Tibial artery (tissue), 4 donors: ENCODE data around the gene TEAD3.

ENCODE experiments used
- DNase-seq, 2 donors: peaks; one replicate each; pipeline ENCODE4 v3.0.0-alpha.2; 2019
- H3K27ac ChIP-seq, 2 donors: fragments of 200-600 bp; sonication (generic) in 1 of 2; 1 replicate in 1 of 2; 2 replicates in 1 of 2; pipeline ENCODE4 v1.5.1; 2018 to 2019; ENCODE audit warnings: mild to moderate bottlenecking in 1 of 2
- H3K27me3 ChIP-seq, 2 donors: fragments of 200-600 bp; sonication (generic) in 1 of 2; one replicate each; pipeline versions ENCODE4 v1.5.1 to v1.6.0; 2016 to 2019
- H3K36me3 ChIP-seq, 3 donors: fragments of 200-600 bp; sonication (generic) in 2 of 3; one replicate each; pipeline ENCODE4 v1.5.1; 2016 to 2019; ENCODE audit warnings: mild to moderate bottlenecking in 2 of 3
- H3K4me1 ChIP-seq, 4 donors: fragments of 200-600 bp; sonication (generic) in 2 of 4; 1 replicate in 3 of 4; 2 replicates in 1 of 4; pipeline ENCODE4 v1.5.1; 2016 to 2019
- H3K4me3 ChIP-seq, 2 donors: fragments of 200-600 bp; sonication (generic) in 1 of 2; 1 replicate in 1 of 2; 2 replicates in 1 of 2; pipeline ENCODE4 v1.5.1; 2018 to 2019; ENCODE audit warnings: mild to moderate bottlenecking in 2 of 2
- H3K9me3 ChIP-seq, 3 donors: fragments of 200-600 bp; sonication (generic) in 1 of 3; one replicate each; pipeline ENCODE4 v1.5.1; 2016 to 2019
- intact Hi-C: fragments of 100-400 bp; cut with DNase I; formaldehyde crosslinking; loops from one replicate; pipeline ENCODE4 v1.15.0; 2023; ENCODE audit warnings: low total_unique reads
- TF ChIP-seq, protein P1 (sequence below), 2 experiments: fragments of 200-600 bp in 1 of 2; fragments of 450-650 bp in 1 of 2; IDR thresholded peaks; one replicate each; pipeline ENCODE4 v1.5.1; 2017 to 2019; ENCODE audit warnings: antibody characterized with exemption in 2 of 2, mild to moderate bottlenecking in 1 of 2, moderate library complexity in 1 of 2

Gene TEAD3

DNA sequence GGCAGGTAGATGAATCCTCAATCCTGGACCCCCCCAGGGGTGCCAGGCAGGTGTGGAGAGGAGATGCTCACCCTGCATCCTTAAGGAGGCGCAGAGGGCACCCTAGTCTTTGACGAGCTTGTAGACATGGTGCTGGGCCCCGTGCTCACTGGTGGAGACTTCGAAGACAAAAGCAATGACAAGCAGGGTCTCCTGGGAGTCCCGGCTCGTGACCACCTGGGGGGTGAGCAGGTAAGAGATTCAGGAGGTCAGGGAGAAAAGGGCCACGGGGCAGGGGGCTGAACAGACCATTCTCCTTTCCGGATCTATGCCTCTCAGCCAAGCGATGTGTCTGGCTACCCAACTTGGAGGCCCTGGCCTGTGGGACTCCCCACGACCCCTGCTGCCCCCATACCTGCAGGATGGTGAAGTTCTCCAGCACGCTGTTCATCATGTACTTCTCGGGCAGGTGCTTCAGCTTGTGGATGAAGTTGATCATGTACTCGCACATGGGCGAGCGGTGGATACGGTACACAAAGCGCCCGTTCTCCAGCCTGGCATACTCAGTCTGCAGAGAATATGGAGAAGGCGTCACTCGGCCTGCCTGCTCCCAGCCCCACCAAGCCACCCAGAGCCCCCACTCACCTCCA is 21.8 kb downstream of the TEAD3 start:
- Histone ChIP-seq H3K4me1 (peaks cover 0 to 30% (median 19%) of the 10 kb centered on the region in 4 donors), H3K36me3 (peaks cover 60 to 100% (median 80%) of the 10 kb centered on the region in 3 donors), H3K27ac (no peak overlapping the region), H3K4me3 (no peak overlapping the region), H3K27me3 (no peaks in the 10 kb centered on the region), H3K9me3 (no peaks in the 10 kb centered on the region)
- intact Hi-C loops: no loop called here
- DNase-seq: no peak
- TF ChIP-seq, protein P1, sequence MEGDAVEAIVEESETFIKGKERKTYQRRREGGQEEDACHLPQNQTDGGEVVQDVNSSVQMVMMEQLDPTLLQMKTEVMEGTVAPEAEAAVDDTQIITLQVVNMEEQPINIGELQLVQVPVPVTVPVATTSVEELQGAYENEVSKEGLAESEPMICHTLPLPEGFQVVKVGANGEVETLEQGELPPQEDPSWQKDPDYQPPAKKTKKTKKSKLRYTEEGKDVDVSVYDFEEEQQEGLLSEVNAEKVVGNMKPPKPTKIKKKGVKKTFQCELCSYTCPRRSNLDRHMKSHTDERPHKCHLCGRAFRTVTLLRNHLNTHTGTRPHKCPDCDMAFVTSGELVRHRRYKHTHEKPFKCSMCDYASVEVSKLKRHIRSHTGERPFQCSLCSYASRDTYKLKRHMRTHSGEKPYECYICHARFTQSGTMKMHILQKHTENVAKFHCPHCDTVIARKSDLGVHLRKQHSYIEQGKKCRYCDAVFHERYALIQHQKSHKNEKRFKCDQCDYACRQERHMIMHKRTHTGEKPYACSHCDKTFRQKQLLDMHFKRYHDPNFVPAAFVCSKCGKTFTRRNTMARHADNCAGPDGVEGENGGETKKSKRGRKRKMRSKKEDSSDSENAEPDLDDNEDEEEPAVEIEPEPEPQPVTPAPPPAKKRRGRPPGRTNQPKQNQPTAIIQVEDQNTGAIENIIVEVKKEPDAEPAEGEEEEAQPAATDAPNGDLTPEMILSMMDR (IDR thresholded peaks at IDR 0.05): no peak

GRCh38 chr6:35474131-35474941 is 22.5 kb downstream of the TEAD3 start:
- peaks cover 57 to 97% (median 77%) of the 10 kb centered on the region in 3 donors for H3K36me3 ChIP-seq
- no peak for DNase-seq
- peak overlapping the region in 1 of 2 donors; percentile 38 for H3K27ac ChIP-seq

DNA sequence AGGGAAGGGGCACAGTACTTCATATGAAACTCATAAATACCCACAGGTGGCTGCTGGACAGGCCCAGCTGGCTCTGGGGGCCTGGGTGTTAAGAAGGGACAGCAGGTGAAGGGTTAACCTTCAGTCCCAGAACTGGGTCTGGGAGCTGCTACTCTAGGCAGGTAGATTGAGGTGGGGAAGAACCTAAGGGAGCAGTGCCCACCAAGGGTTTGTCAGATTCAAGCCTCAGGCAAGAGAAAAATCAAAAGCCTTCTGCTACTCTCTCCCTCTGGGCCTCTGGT is 23.1 kb downstream of the TEAD3 start:
- no peak for DNase-seq
- Histone ChIP-seq H3K27ac (peak overlapping the region in 1 of 2 donors; percentile 38), H3K36me3 (peaks cover 52 to 95% (median 73%) of the 10 kb centered on the region in 3 donors), H3K9me3 (no peaks in the 10 kb centered on the region), H3K4me1 (peaks cover 0 to 42% (median 24%) of the 10 kb centered on the region in 4 donors), H3K4me3 (no peak overlapping the region), H3K27me3 (no peaks in the 10 kb centered on the region)
- intact Hi-C loops: no loop called here
- TF ChIP-seq, protein P1 (IDR thresholded peaks at IDR 0.05): no peak

More at GRCh38 chr6:35474131-35474941, 22.5 kb downstream of the TEAD3 start:
- TF ChIP-seq, protein P1 (IDR thresholded peaks at IDR 0.05): no peak
- H3K27me3 ChIP-seq: no peaks in the 10 kb centered on the region
- H3K4me3 ChIP-seq: no peak overlapping the region
- peaks cover 0 to 38% (median 23%) of the 10 kb centered on the region in 4 donors for H3K4me1 ChIP-seq
- intact Hi-C loops: no loop called here
- no peaks in the 10 kb centered on the region for H3K9me3 ChIP-seq

DNA sequence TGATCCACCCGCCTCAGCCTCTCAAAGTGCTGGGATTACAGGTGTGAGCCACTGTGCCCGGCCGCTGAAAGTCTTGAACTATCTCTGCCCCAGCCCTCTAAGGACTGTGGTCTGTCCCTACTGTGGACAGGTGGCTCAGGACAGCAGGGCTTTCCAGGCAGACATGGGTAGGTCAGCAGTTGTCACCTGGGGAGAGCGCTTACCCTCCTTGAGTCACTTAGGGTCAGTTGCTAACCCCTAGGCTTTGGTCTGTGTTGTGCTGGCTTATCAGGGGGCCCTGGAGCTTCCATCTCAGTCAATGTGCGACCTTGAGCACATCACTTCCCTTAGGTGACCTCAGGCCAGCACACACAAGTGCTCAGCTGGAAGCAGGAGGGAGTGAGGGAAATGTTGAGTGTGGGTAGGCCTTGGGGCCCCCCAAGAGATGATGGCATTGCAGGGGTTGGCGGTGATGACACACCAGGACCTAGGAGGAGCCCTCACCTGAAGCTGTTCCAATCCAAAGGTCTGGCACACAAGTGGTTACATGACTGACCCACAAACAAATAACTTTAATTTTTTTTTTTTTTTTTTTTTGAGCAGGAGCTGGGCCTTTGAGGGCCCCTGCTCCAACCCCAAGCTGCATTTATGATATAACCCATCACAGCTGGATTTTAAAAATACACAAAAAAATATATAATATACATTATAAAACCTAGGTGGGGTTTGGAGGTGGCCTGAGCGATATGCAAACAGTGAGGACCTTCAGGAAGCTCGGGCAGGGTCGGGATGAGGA is 23.6 kb downstream of the TEAD3 start:
- TF ChIP-seq, protein P1 (IDR thresholded peaks at IDR 0.05): no peak
- peaks cover 49 to 90% (median 69%) of the 10 kb centered on the region in 3 donors for H3K36me3 ChIP-seq
- H3K4me3 ChIP-seq: no peak overlapping the region
- peak overlapping the region in 1 of 2 donors; percentile 38 for H3K27ac ChIP-seq
- peaks cover 0 to 42% (median 24%) of the 10 kb centered on the region in 4 donors for H3K4me1 ChIP-seq
- H3K27me3 ChIP-seq: no peaks in the 10 kb centered on the region
- no peak for DNase-seq
- no peaks in the 10 kb centered on the region for H3K9me3 ChIP-seq
- intact Hi-C loops: no loop called here

DNA sequence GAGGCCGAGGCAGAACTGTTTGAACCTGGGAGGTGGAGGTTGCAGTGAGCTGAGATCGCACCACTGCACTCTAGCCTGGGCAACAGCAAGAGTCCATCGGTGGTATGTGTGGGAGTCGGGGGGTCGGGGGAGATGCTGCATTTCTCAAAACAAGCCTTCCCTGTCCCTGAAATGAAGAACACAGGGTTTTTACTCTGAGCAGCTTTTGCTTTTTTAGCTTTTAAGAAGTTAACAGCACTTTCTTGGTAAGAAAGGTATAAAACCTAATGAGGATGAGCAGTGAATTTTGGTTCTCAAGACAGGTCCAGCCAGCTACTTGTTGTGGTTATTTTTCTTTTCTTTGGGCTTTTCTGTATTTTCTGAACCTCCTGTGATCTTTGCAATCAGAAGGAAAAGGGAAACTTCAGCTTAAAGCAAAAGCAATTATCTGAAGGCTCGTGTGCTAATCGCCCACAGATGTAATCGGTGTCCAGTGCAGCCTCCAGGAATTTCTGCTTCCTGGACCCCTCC is 25.0 kb downstream of the TEAD3 start:
- no peaks in the 10 kb centered on the region for H3K27me3 ChIP-seq
- peaks cover 46 to 77% (median 62%) of the 10 kb centered on the region in 3 donors for H3K36me3 ChIP-seq
- H3K4me3 ChIP-seq: no peak overlapping the region
- intact Hi-C loops: no loop called here
- no peaks in the 10 kb centered on the region for H3K9me3 ChIP-seq
- H3K4me1 ChIP-seq: peaks cover 0 to 49% (median 26%) of the 10 kb centered on the region in 4 donors
- TF ChIP-seq, protein P1 (IDR thresholded peaks at IDR 0.05): no peak
- H3K27ac ChIP-seq: peak overlapping the region; percentile 20 to 86
- DNase-seq: no peak
